Spleen (tissue), 13 donors: ENCODE measurements around the gene PTPRA. TPM values are rescaled to one million over a fixed set of nuclear protein-coding genes. Genes with fewer than 3 reads are reported as not detected.
A peak's percentile ranks its signal among the peaks of the same experiment; 100 is the strongest.
"Not testable (repeated sequence)": the region's sequence is repeated elsewhere in the genome, so short reads cannot be mapped to it uniquely, and the experiment has no call there.

Experiments used
- DNase-seq: peaks from one replicate; pipeline ENCODE4 v3.0.0-alpha.2; 2020
- H3K27ac ChIP-seq, 8 donors: fragments of 200-600 bp; sonication (generic) in 7 of 8; 1 replicate in 4 of 8; 2 replicates in 4 of 8; pipeline versions ENCODE4 v1.5.0 to v1.8.0; 2016 to 2021; ENCODE audit warnings: inconsistent platforms in 4 of 8, mild to moderate bottlenecking in 4 of 8, moderate library complexity in 1 of 8
- H3K27me3 ChIP-seq, 7 donors: fragments of 200-600 bp; sonication (generic) in 6 of 7; replicated peaks in 1 of 7; 1 replicate in 4 of 7; 2 replicates in 3 of 7; pipeline versions ENCODE4 v1.5.0 to v1.8.0; 2016 to 2021; ENCODE audit warnings: inconsistent platforms in 3 of 7, mild to moderate bottlenecking in 1 of 7
- H3K36me3 ChIP-seq, 6 donors: fragments of 200-600 bp; sonication (generic) in 5 of 6; 1 replicate in 4 of 6; 2 replicates in 2 of 6; pipeline versions ENCODE4 v1.5.0 to v1.8.0; 2016 to 2021; ENCODE audit warnings: inconsistent platforms in 2 of 6
- H3K4me1 ChIP-seq, 6 donors: fragments of 200-600 bp; sonication (generic) in 5 of 6; 1 replicate in 3 of 6; 2 replicates in 3 of 6; pipeline versions ENCODE4 v1.5.0 to v1.8.0; 2016 to 2021; ENCODE audit warnings: inconsistent platforms in 3 of 6
- H3K4me3 ChIP-seq, 8 donors: fragments of 200-600 bp; sonication (generic) in 7 of 8; 1 replicate in 4 of 8; 2 replicates in 4 of 8; pipeline versions ENCODE4 v1.5.0 to v1.8.0; 2016 to 2021; ENCODE audit warnings: inconsistent platforms in 4 of 8, mild to moderate bottlenecking in 4 of 8, moderate library complexity in 2 of 8
- H3K9me3 ChIP-seq, 8 donors: fragments of 200-600 bp; sonication (generic) in 7 of 8; 1 replicate in 4 of 8; 2 replicates in 4 of 8; pipeline versions ENCODE4 v1.5.0 to v1.8.0; 2016 to 2021; ENCODE audit warnings: inconsistent platforms in 4 of 8
- CTCF ChIP-seq, 11 experiments: fragments of 200-600 bp in 7 of 11; fragments of 450-650 bp in 4 of 11; sonication (generic) in 4 of 11; IDR thresholded peaks in 8 of 11; conservative IDR thresholded peaks in 3 of 11; 1 replicate in 7 of 11; 2 replicates in 4 of 11; pipeline versions ENCODE4 v1.4.0 to v1.8.0; 2016 to 2021; ENCODE audit warnings: antibody characterized with exemption in 11 of 11, inconsistent platforms in 4 of 11, mild to moderate bottlenecking in 1 of 11
- POLR2A ChIP-seq, 3 donors: fragments of 450-650 bp; IDR thresholded peaks; one replicate each; pipeline ENCODE4 v1.5.1; 2017; ENCODE audit warnings: antibody characterized with exemption in 3 of 3, mild to moderate bottlenecking in 1 of 3
- POLR2AphosphoS5 ChIP-seq, 3 donors: sonication (generic); formaldehyde crosslinking; IDR thresholded peaks; one replicate each; pipeline ENCODE4 v1.5.1; 2017; ENCODE audit warnings: antibody characterized with exemption in 3 of 3
- WGBS, 5 donors: extraction: QIAGEN DNeasy Blood & Tissue Kit in 3 of 5; methylation state at CpG; one replicate each; pipeline versions ENCODE4 v1.1.5 to v1.1.7; 2013 to 2018; 5-methylcytosine and 5-hydroxymethylcytosine counted together
- intact Hi-C: fragments of 100-400 bp; cut with DNase I; formaldehyde crosslinking; loops from one replicate; pipeline ENCODE4 v1.15.0; 2023; ENCODE audit warnings: low total_unique reads
- long read RNA-seq, 2 donors: transcript quantifications; one replicate each; lab custom pipeline, GENCODE V29; 2026
- polyA plus RNA-seq, 3 donors: library from polyadenylated mRNA; stranded (reverse); fragments of 200-250 nt; gene quantifications; one replicate each; pipeline ENCODE4 v1.2.1, GENCODE V29; 2013
- total RNA-seq, 7 donors: library from RNA; depleted of rRNA in 3 of 7; stranded (reverse); fragments of >200 nt in 3 of 7; fragmentation: NEBNext Ultra II Directional in 4 of 7; extraction: Animal tissue kit (Norgen Biotek cat#: 25700) in 4 of 7; gene quantifications; one replicate each; pipeline versions ENCODE4 v1.1.0 to v1.2.1, GENCODE V29; 2016 to 2021
- donor health status: healthy with polysubstance abuse.
- donor health status: DM: no; HTN: no; CAD: no; lungs with moderate emphysema.
- donor health status: DM: no; HTN: no; CAD: no.
- donor health status: Bipolar disorder and iron deficiency.
- donor health status: healthy.
- donor health status: DM: no; HTN: no; CAD: no.
- donor health status: DM: yes; HTN: yes; CAD: no.

Gene PTPRA
- 10 to 100 TPM; 47.6 to 65.5 (median 57.0) TPM for total RNA-seq
- 10 to 100 TPM; 15.3 to 17.3 (median 15.7) TPM for polyA plus RNA-seq
- long read RNA-seq, donor 1, partial matches to known transcripts, result 0 of 4 reads
- long read RNA-seq, donor 1, other reads (novel, unspliced or antisense), result 0 of 4 reads
- long read RNA-seq, donor 2, partial matches to known transcripts, result 0 of 1 reads
- long read RNA-seq, donor 2, other reads (novel, unspliced or antisense), result 0 of 1 reads

GRCh38 chr20:2873010-2873746 lies at the start of gene PTPRA:
TSS of gene PTPRA (plus strand) at chr20:2873481. CDS start at chr20:2964278, 90,797 bp downstream.
- Histone ChIP-seq H3K9me3 (no peaks in the 10 kb centered on the region), H3K27me3 (peaks cover 0 to 14% (median 0%) of the 10 kb centered on the region in 7 donors), H3K36me3 (no peaks in the 10 kb centered on the region), H3K27ac (peak within 1 kb of the TSS; percentile 58 to 94 (median 92)), H3K4me3 (peak within 1 kb of the TSS; percentile 81 to 95 (median 92)), H3K4me1 (peaks cover 8 to 74% (median 51%) of the 10 kb centered on the region in 6 donors)
- DNase-seq, result peak; percentile 97
- intact Hi-C loops, result loop anchor here (10.0 kb wide), 1 partner anchor 122 kb away; no protein-coding TSS in a partner anchor
- TF ChIP-seq CTCF (IDR thresholded peaks at IDR 0.05 in 8 of 11, conservative IDR thresholded peaks at IDR 0.05 in 3 of 11) (no peak), POLR2AphosphoS5 (IDR thresholded peaks at IDR 0.05) (peak; percentile 92 to 94 (median 94)), POLR2A (IDR thresholded peaks at IDR 0.05) (peak in 2 of 3 donors; percentile 69)
- 0% methylated on average over 33 to 83 of the region's 83 CpGs for WGBS, 5 donors

- H3K27me3 ChIP-seq, result peaks cover 0 to 47% (median 11%) of the 10 kb centered on the region in 7 donors
- no peaks in the 10 kb centered on the region for H3K9me3 ChIP-seq
- no peak overlapping the region for H3K27ac ChIP-seq
- 76 to 85% (median 79%) methylated on average over 2 of the region's 2 CpGs for WGBS, 5 donors
- no peaks in the 10 kb centered on the region for H3K36me3 ChIP-seq
- intact Hi-C loops, result no loop called here
- no peak overlapping the region for H3K4me3 ChIP-seq
- no peak for DNase-seq
- TF ChIP-seq POLR2A (IDR thresholded peaks at IDR 0.05), result no peak
- no peak for TF ChIP-seq POLR2AphosphoS5 (IDR thresholded peaks at IDR 0.05)
- TF ChIP-seq CTCF (IDR thresholded peaks at IDR 0.05 in 8 of 11, conservative IDR thresholded peaks at IDR 0.05 in 3 of 11), result no peak
- H3K4me1 ChIP-seq, result peaks cover 0 to 16% (median 5%) of the 10 kb centered on the region in 6 donors
These were observed 47.5 kb upstream of the PTPRA start for GRCh38 chr20:2825761-2826160.

- Histone ChIP-seq H3K27me3 (peaks cover 0 to 43% (median 2%) of the 10 kb centered on the region in 7 donors), H3K4me1 (peaks cover 0 to 7% (median under 1%) of the 10 kb centered on the region in 6 donors), H3K27ac (no peak overlapping the region), H3K36me3 (no peaks in the 10 kb centered on the region), H3K4me3 (no peak overlapping the region), H3K9me3 (no peaks in the 10 kb centered on the region)
- TF ChIP-seq POLR2AphosphoS5 (IDR thresholded peaks at IDR 0.05) (no peak), CTCF (IDR thresholded peaks at IDR 0.05 in 8 of 11, conservative IDR thresholded peaks at IDR 0.05 in 3 of 11) (no peak), POLR2A (IDR thresholded peaks at IDR 0.05) (no peak)
- intact Hi-C loops, result no loop called here
- no peak for DNase-seq
- WGBS, 5 donors, result 84 to 95% (median 92%) methylated on average over 4 of the region's 4 CpGs
These were observed 46.6 kb upstream of the PTPRA start for GRCh38 chr20:2826655-2827054.

- Histone ChIP-seq H3K27ac (no peak overlapping the region), H3K9me3 (no peaks in the 10 kb centered on the region), H3K27me3 (peaks cover 0 to 37% (median 0%) of the 10 kb centered on the region in 7 donors), H3K4me1 (peaks cover 0 to 7% (median 0%) of the 10 kb centered on the region in 6 donors), H3K36me3 (no peaks in the 10 kb centered on the region), H3K4me3 (no peak overlapping the region)
- DNase-seq, result no peak
- WGBS, 5 donors, result 66 to 88% (median 80%) methylated on average over 6 of the region's 6 CpGs
- intact Hi-C loops, result no loop called here
- TF ChIP-seq POLR2AphosphoS5 (IDR thresholded peaks at IDR 0.05), result no peak
- no peak for TF ChIP-seq CTCF (IDR thresholded peaks at IDR 0.05 in 8 of 11, conservative IDR thresholded peaks at IDR 0.05 in 3 of 11)
- no peak for TF ChIP-seq POLR2A (IDR thresholded peaks at IDR 0.05)
These were observed 43.9 kb upstream of the PTPRA start for GRCh38 chr20:2829376-2829775.

GRCh38 chr20:2831206-2831605 lies 42.1 kb upstream of the PTPRA start:
- H3K27ac ChIP-seq, intact Hi-C loops, H3K9me3 ChIP-seq, DNase-seq, H3K4me1 ChIP-seq, H3K4me3 ChIP-seq: not testable (repeated sequence)
- Histone ChIP-seq H3K36me3 (peaks cover 0 to 14% (median 0%) of the 10 kb centered on the region in 6 donors), H3K27me3 (peaks cover 0 to 32% (median 0%) of the 10 kb centered on the region in 7 donors)
- WGBS, 5 donors, result 83 to 95% (median 87%) methylated on average over 7 of the region's 7 CpGs
